HG03342 (cell line): ENCODE data around the gene POC1B.

ENCODE experiments used
- ATAC-seq: cut with Tn5 transposase; IDR thresholded peaks from one replicate; pipeline ENCODE4 v1.9.1; 2021; ENCODE audit warnings: mild to moderate bottlenecking, moderate library complexity; ENCODE audit not compliant: unreplicated experiment

Gene POC1B

DNA sequence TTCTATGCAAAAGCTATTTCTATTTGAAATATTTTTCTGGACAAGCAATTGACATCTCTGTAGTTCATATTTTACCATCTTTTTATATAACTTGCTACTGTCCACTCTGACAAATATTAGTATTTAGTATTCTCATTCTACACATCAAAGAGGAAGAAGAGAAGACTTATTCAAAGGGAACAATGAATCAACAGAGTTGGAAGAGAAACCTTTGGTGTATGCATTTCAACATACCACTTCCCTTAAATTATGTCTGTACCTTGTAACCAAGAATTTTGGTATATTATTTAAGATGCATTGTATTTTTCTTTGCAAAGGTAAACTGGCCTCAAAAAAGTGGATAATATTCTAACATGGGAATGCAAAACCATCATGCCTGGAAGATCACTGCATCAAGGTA is 101.5 kb downstream of the POC1B start:
- no peak for ATAC-seq

DNA sequence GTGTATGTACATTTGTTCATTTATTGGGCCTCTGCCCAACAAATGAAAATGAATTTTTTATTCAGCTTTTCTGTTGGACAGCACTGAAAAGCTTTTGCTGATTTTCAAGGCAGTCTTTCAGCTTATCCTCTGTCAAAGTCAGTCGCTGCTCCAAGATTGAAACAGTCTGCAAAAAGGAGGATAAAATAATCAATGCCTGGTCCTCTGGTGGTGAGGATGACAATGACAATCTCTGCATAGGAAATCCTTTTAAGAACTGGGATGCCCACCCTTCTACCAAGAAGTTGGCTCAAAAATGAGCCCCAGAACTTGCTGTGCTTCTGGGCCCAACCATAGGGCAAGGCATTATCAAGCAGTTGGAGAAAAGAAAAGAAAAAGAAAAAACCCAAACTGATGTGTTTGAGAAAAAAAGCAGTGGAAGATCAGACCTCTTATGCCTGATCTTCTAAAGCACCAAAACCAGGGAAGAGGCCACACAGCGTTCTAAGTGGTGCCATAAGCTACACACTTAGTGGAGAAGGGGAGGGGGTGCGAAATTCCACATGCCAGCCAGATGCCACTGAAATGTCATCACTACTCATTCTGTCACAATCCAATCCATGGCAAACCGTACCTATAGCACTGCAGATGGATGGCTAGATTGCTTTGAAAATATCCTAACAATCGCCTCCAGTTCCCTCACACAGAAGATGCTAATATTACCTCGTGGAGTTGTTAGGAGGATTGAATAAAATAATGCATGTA is 104.6 kb downstream of the POC1B start:
- no peak for ATAC-seq

- ATAC-seq: no peak
Observed at GRCh38 chr12:89418228-89418910, 107.5 kb downstream of the POC1B start.

DNA sequence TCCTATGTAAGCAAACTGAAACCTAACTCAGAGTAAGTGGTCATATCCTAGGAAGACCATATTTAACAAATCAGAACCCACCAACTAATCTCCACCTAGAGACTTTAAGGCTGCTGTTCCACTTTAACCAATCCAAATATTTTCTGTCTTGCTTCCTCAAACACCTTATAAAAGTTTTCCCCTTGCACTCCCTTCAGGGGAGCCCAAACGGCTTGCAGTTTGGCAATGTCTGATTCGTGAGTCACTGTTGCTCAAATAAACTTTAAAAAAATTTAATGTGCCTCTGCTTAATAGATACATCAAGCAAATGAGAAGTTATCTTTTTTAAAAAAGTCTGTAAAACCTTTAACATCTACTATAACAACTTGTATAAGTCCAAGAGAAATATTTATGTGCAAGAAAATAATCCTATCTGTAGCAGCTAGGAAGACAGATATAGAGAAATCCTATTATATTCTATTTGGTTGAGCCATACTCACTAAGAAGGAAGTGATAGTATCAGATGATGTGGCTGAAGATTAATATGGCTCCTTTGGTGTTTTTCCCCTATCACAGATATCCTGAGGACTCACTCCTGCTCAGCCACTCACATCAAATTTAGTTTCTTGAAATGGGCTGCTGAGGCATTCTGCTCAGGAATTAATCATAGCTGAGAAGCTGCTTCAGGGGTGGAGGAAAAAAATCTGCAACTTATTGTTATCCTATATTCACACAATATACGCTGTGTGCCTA is 108.4 kb downstream of the POC1B start:
- no peak for ATAC-seq

GRCh38 chr12:89416049-89416792 is 109.6 kb downstream of the POC1B start:
- no peak for ATAC-seq

GRCh38 chr12:89414851-89415250 is 111.0 kb downstream of the POC1B start:
- ATAC-seq: no peak

DNA sequence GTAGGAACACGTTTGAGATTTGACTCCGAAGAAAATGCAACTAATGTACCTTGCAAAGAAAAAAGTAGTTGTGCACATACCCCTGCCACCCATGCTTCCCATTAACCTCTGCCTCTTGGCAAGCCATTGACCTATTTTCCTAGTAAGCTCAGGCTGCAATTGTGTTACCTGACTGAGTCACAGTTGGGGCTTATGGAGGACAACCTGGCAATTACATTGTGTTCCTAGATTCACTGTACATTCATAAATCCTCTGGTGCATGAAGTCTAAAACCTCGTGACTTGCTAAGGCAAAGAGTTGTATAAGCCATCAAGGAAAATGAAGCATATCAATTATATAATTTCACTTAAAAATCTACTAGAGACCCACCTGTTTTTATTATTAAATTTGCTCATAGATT is 111.5 kb downstream of the POC1B start:
- ATAC-seq: no peak

GRCh38 chr12:89413234-89413633 is 112.6 kb downstream of the POC1B start:
- no peak for ATAC-seq

- no peak for ATAC-seq
Observed at GRCh38 chr12:89412665-89413064, 113.2 kb downstream of the POC1B start.

DNA sequence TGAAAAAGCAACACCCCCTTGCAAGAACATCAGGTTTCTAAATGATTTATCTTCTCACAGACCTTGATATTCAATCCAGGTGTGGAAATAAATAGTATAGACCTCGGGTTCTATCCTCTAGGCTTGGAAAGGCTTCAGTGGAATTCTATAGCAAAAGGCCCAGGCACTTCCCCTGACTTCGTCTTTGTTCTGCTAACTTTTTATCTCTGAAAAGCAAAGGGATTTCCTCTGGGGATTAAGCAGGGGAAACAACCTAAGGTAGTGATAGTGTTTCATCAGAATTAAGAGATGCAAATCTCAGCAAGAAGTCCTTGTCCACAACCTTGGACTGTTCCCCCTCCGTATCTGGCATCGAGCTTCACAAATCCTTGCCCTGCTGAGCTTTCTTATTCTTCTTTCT is 114.0 kb downstream of the POC1B start:
- ATAC-seq: no peak

- ATAC-seq: no peak
Observed at GRCh38 chr12:89411234-89411633, 114.6 kb downstream of the POC1B start.

GRCh38 chr12:89405626-89406345 is 120.1 kb downstream of the POC1B start:
- no peak for ATAC-seq

- ATAC-seq: no peak
Observed at GRCh38 chr12:89401433-89402058, 124.3 kb downstream of the POC1B start.

DNA sequence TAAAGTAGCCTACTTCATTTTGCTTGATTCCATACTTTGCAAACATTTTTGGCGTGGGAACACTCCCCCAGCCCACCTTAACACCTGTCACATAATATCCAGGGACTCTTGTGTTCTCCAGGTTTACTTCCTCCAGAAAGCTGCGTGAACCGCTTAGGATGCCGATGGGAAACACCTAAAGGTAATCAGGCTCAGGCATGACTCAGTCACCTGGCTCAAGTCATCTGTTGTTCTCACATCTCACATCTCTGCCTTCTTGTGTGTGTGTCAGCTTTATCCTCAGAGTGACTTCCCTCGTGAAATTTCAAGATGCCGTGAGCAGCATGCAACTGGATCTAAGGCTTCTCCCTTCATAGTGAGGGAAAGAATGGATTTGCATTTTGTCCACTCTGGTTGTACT is 125.4 kb downstream of the POC1B start:
- ATAC-seq: no peak

- ATAC-seq: no peak
Observed at GRCh38 chr12:89395712-89396111, 130.1 kb downstream of the POC1B start.

GRCh38 chr12:89393551-89394121 is 132.2 kb downstream of the POC1B start:
- ATAC-seq: no peak

DNA sequence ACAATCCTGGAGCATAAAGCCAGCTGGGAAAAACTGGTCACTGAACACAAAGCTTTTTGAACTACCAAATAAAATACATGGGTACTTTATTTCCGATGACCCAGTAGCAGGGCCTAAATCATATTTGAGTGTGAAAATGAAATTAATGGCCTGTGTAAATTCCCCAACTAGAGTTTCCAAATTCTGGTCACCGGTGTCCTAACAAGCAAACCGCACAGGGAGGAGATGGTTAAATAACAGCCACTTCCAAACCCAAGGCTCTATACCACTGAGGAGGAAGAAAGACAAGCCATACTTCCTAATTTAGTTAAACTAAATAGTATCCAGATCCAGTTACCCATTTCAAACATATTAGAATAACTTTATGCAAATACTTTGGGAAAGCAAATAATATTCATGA is 133.5 kb downstream of the POC1B start:
- ATAC-seq: no peak

- no peak for ATAC-seq
Observed at GRCh38 chr12:89391726-89392336, 134.0 kb downstream of the POC1B start.
